ENCODE results near the gene ZBTB7C.

ZBTB7C gene

DNA sequence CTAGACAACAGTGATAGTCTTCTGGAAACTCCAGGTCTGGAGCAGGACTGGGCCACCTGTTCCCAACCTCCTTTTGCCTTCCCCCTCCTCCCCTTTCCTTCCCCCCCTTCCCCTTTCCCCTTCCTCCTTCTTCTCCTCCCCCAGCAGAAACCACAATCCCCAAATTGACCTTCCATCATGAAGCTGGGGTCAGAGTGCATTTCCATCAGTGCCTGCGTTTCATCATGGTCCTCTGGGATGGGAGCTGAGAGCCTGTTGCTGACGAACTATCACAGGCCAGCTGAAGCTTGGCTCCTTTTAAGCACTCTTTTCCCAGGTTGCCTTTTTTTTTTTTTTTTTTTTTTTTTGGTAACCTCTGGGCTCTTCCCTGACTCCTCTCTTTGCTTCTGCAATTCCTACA lies 426.1 kb downstream of the ZBTB7C start:
- no peak for DNase-seq

- no peak for DNase-seq
These were observed 427.4 kb downstream of the ZBTB7C start for GRCh38 chr18:47981830-47982229.

DNA sequence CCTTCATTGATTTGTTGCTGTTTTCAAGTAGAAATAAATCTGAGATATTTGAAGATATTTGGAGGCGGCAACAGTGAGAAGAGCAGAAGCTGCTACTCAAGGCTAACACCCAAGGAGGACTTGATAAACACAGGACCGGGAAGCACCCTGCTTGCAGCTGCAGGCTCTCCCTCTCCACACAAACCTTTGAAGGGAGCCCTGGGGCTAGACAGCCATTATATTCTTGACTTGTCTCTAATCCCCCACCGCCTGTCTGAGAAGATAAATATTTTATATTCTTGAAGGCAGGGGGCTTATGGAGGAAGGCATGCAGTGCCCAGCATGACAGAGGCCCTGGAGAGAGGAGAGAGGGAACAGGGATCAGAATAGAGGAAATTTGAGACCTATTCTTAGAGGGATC lies 427.9 kb downstream of the ZBTB7C start:
- DNase-seq, result no peak

- no peak for DNase-seq
These were observed 429.5 kb downstream of the ZBTB7C start for GRCh38 chr18:47979611-47980200.

- no peak for DNase-seq
These were observed 430.6 kb downstream of the ZBTB7C start for GRCh38 chr18:47978603-47979002.

GRCh38 chr18:47978141-47978540 lies 431.0 kb downstream of the ZBTB7C start:
- DNase-seq, result no peak
